ENCODE measurements around the gene ALDH1A1.

ALDH1A1 gene

DNA sequence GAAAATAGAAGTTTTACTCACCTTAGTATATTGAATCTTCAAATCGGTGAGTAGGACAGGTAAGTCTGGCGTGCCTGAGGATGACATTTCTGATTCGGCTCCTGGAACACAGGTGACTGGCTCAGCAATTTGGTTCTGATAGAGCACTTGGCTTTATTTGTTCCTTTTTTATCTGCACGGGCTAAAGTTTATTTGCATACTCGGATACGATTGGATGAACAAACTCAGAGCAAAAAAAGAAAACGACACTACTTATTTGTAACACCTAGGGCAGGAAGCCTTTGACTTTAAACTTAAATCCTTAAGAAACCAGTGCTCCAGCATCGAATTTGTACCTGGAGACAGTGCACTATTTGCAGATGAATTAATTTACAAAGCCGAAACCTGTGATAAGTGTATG is at the start of gene ALDH1A1:
Gene ALDH1A1, minus strand, starts transcription at position 140 of the 400 bp plus-strand sequence. Its CDS starts 53 bp downstream, at position 87.
- DNase-seq: no peak

DNA sequence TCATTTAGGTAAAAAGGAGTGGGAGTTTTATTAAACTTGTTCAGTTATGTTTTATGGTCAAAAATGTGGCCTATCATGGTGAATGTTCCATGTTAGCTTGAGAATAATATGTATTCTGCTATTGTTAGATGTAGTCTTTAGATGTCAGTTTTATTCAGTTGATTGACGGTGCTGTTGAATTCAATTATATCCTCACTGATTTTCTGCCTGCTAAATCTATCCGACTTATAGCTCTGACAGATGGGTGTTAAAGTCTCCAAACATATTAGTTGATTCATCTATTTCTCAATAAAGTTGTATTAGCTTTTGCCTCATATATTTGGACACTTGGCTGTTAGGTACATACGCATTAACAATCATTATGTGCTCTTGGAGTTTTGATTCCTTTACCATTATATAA is 49.0 kb upstream of the ALDH1A1 start:
- DNase-seq: no peak

DNA sequence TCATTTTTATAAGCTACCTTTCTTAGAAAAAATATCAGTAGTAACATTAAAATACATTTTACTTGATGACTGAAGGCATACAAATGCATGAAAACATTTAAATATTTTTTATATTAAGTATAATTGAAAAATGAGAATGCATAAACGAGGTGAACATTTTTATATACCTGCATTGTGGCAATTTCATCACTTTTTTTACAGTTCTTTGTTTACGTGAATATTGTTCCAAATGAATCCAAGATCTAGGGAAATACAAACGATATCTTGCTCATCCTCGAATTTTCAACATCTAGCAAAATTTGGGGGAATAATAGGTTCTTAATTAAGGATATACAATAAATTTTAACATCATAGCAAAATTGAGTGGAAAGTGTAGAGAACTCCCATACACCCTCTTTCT is 45.5 kb upstream of the ALDH1A1 start:
- DNase-seq: no peak

DNA sequence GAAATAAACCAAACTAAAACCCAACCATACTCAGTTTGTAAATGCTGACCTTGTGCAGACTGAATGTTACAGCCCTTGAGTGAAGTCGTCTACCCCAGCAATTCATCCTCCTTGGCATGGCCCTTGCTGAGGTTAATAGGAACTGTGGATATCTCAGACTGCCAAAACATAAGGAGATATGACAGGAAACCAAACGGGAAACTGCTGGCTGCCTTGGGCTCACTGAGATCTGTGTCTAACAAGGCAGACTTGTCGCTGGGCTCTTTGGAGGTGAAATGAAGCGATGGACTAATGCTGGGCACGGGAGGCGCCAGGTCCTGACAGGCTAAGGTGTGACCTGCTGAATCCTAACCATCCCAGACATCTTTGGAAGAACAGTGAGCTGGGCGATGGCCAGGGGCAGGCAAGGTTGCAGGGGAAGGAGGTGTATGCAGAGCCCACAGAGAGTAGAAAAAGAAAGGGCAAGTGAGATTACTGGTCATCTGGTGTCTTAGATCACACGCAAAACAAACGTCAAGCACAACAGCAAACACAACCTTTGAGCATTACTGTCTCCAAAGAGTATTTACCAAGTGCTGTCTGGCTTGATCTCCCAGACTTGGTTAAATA is 44.6 kb upstream of the ALDH1A1 start:
- DNase-seq: no peak

DNA sequence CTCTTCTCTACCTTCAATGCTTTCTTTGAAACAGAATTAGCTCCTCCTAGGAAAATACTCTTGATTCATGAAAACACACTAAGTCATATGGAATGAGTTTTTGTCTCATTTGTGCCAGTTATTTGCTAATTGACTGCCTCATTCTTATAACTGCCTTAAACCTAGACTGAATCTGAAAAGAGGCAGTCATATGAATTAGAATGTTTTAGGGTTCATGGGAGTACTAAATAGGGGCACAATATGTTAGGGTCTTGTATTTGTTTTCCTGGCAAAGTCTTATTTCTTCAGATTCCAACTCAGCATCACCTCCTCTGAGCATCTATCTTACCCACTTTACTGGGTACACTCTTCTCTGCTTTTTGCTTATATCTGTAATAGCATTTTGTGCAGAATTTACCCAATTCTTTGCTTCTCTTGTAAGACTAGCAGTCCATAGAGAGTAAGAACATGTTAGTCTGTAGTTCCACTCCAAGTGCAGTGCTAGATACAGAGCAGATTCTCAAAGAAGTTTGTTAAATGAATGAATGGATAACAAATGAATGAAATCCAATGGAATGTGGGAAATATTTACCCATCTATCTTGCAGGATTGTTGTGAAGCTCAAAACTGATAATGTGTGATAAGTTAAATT is 43.9 kb upstream of the ALDH1A1 start:
- no peak for DNase-seq

DNA sequence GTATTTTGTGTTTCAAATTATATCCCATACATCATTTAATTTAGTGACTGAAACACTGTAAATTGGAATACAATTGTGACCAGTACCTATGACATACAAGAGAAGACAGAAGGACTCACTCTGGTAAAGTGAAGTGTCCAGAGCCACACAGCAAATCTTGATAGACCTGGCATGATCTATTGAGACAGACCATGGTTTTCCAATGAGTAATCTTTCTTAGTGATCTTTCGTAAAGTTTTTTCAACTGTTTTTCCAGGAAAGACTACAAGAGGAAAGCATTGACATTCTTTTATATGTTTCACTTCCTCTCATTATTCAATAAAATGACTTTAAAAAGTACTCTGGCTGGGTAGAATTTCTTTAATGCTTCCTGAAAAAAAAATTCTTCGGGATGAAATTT is 43.3 kb upstream of the ALDH1A1 start:
- no peak for DNase-seq

- DNase-seq: no peak
Measured at GRCh38 chr9:72995131-72996024, 42.5 kb upstream of the ALDH1A1 start.

- DNase-seq: no peak
Measured at GRCh38 chr9:72991772-72992171, 38.9 kb upstream of the ALDH1A1 start.

DNA sequence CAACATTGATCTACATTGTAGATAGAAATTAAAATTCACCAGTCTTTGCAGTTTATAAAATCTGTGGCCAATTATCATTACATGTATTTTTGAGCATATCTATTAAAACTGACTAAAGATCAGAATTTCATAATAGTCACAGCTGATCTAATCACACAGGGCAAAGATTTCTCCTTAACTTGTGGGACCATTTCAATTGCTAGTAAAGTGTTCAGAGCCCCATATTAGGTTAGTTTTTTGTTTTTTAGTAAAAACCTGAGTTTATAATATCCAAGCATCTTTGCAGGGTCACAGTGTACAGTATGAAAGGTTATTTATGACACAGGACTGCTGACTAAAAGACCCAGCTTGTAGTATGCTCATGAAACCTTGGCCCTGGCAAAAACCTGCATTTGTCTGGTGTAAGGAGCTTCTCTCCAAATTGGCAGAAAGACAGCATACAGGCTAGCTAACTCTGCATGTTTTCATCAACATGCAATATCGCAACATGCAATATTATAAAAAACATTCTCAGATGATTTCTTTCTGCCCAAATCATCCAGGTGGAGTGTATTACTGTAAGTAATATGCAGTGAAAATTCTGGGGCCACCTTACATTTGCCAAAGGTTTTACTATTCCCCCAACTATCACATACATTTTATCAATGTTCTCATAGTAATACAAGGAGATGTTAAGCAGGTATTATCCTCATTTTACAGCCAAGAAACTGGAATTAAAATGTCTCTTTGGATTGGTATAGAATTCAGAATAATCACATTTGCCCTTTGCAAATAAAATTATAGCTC is 37.7 kb upstream of the ALDH1A1 start:
- no peak for DNase-seq

- no peak for DNase-seq
Measured at GRCh38 chr9:72986522-72987116, 33.8 kb upstream of the ALDH1A1 start.

DNA sequence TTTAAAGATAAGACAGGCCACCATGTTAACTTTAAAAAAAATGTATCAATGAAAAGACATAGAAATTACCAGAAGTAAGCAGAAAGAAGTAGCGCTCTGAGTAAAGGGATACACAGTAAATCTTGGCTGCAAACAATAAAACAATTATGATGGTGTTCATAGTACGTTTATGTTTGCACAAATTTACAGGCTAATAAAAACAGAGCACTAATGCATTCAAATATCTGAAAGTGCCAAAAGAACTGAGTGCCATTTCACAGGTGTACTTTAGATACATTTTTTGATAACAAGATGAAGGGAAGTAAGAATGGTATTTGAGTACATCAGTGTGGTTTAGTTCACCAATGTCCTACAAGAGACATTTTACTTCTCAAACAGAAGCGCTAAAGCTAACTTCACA is 32.9 kb upstream of the ALDH1A1 start:
- DNase-seq: no peak

GRCh38 chr9:72984991-72985390 is 32.1 kb upstream of the ALDH1A1 start:
- DNase-seq: no peak

DNA sequence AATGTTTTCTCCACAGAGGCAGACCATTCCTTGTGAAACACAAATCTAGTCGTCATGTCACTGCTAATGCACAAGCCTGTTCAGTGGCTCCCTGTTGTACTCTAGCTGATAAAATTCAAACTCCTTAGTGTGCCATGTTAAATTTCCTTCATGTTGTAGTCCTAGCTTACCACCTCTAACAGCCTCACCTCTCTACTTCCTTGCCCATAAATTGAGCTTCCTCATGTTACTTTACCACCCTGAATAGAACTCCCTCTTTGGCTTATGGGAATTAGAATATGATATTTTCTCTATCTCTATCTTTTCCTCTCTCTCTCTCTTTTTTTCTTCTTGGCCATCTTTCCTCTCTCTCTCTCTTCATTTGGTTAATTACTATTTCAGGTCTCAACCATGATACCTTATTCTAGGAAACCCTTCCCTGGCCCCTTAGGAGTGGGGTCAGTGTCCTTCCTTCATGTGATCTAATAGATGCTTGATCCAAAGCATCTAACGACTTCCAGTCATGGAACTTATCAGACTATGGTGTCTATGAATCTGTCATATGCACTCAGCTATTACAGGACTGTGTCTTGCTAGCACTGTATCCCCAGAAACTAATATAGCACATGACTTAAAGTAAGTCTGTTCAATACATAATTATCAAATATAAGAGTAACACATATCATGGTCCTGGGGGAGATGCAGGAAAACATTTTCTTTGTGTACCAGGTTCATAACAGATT is 31.5 kb upstream of the ALDH1A1 start:
- DNase-seq: no peak

DNA sequence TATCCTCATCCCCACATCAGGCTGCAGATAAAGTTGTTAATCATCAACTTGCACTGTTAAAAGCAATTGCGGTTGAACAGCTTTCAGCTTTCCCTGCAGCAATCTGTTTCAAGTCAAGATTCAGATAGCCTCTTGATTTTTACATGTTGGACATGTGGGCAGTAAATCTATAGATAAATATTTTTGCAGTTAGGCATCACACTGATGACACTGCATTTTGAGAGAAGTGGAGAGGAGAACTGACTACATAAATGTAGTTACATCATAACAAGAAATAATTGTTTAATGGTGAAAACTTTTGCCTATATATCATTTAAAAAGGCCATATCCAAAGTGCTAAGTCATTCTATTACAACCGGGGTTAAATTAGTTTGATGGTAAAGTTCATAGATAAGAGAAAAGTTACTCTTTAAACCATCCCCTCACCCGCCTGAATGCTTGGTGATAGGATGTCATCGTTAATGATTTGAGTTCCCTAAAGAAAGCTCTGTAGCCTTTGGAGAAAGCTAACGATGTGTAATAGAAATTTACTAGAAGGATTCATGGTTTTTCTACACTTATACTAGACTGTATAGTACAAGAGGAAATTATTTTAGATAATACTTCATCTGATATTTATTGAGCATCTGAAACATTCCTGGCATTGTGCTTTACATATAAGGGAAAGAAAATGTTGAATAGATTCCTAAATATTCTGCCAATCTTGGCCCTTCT is 30.8 kb upstream of the ALDH1A1 start:
- no peak for DNase-seq

- DNase-seq: no peak
Measured at GRCh38 chr9:72983056-72983455, 30.2 kb upstream of the ALDH1A1 start.

DNA sequence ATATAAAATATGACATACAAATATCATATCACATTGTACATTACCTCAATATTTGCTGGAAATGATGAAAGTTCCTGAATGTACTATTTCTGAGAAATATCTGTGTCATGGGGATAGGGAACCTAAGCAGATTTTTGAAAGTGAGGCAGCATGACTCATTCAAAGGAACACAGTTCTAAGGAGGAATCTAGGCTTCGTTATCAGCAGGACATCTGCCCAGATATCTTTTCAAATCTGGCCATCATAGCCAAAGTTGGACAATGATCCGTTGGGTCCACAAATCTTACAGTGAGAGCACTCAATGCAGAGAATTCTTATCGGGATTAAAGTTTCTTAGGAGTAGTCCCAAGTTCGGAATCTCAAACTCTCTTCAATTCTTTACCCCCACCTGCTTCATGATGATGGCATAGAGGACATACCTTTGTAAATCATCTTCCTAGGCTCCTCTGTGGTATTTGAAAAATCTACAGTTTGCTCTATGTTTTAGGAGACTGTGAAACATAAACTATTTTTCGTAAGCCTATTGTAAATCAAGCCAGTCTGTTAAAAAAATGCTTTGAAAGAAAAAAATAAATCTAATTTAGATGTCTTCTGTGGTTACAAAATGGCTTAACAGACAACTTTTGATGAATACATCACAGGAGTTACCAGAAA is 29.4 kb upstream of the ALDH1A1 start:
- no peak for DNase-seq

GRCh38 chr9:72981433-72981832 is 28.6 kb upstream of the ALDH1A1 start:
- DNase-seq: no peak

- DNase-seq: no peak
Measured at GRCh38 chr9:72980600-72981265, 27.9 kb upstream of the ALDH1A1 start.

DNA sequence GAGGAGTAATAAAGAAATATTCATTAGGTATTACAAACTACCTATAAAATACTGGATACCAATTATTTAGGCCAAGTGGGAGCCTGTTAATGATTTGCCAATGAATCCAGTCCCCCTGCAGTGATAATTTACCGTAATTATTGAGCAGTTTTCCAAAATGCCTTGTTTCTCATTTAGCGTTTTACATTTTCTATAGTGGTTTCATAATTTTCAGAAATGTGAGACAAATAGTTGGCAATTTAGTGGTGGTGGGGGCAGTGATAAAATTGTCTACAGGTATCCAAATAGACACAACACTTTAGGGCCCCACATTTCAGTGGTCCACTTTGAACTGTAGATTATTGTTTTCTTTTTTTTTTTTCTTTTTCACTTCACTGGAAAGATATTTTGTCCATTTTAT is 27.3 kb upstream of the ALDH1A1 start:
- no peak for DNase-seq

DNA sequence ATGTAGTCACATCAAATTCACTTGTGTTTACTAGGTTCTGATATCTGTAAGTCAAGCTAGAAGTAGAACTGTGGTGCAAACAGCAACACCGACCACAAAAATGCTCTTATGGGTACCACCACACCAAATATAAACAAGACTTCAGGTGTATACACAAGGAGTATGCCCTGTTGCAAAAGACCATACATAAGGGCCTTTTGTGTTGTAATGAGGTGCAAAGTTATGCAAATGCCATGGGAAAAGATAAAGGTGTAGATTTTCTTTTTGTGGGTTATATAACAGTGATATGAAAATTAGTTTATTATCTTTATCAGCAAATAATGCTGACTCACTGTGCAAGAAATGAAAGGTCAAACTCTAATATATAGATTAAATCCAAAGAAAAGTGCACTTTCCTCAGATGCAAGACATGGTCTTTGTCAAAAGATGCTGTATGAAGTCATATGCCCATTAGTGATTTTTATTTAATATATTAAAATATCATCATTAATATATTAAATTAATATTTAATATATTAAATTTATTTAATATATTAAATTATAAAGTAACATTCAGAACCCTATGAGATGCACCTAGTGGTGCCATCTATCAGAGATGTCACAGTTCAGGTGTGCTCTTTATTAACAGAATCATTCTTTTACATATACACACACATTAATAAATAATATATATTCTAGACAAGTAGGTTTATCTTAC is 26.7 kb upstream of the ALDH1A1 start:
- no peak for DNase-seq

Measured in 8988T (cell line).